K562 (cell line): Measurements from ENCODE around the gene BAG1. TPM values are rescaled to one million over a fixed set of nuclear protein-coding genes. Genes with fewer than 3 reads are reported as not detected.

Source experiments
- ARID1B ChIP-seq: fragments of 450-650 bp; IDR thresholded peaks from 2 replicates; pipeline ENCODE4 v1.6.1; 2016; ENCODE audit warnings: antibody characterized with exemption, mild to moderate bottlenecking, inconsistent platforms
- BRF2 ChIP-seq: IDR thresholded peaks from 3 replicates; pipeline ENCODE4 v1.6.1; 2011; ENCODE audit warnings: borderline replicate concordance, mild to moderate bottlenecking; ENCODE audit not compliant: insufficient read length, insufficient read depth
- CBX1 ChIP-seq: sonication (generic); IDR thresholded peaks from 2 replicates; pipeline ENCODE4 v1.6.1; 2016; ENCODE audit warnings: antibody characterized with exemption, low read depth, mild to moderate bottlenecking
- E2F4 ChIP-seq: sonication (generic); formaldehyde crosslinking; IDR thresholded peaks from 2 replicates; pipeline ENCODE4 v1.8.0; 2022; ENCODE audit warnings: mild to moderate bottlenecking, low read depth, missing genetic modification reagents
- E4F1 ChIP-seq: fragments of 250-450 bp; sonication (Bioruptor Pico); IDR thresholded peaks from 2 replicates; pipeline ENCODE4 v1.5.0; 2021; ENCODE audit warnings: mild to moderate bottlenecking, borderline replicate concordance
- ESRRB ChIP-seq: fragments of 250-450 bp; sonication (Bioruptor Pico); IDR thresholded peaks from 2 replicates; pipeline ENCODE4 v1.5.0; 2020; ENCODE audit warnings: mild to moderate bottlenecking, moderate library complexity, borderline replicate concordance
- IRF2 ChIP-seq: sonication (generic); formaldehyde crosslinking; IDR thresholded peaks from 2 replicates; pipeline ENCODE4 v1.8.1; 2022; ENCODE audit warnings: mild to moderate bottlenecking, missing genetic modification reagents
- KAT8 ChIP-seq: fragments of 450-650 bp; IDR thresholded peaks from 2 replicates; pipeline ENCODE4 v1.6.1; 2016; ENCODE audit warnings: low read depth, mild to moderate bottlenecking
- MAFF ChIP-seq: IDR thresholded peaks from 2 replicates; pipeline ENCODE4 v1.6.1; 2012; ENCODE audit warnings: low read length, improper control_type of control experiment
- POLR2A ChIP-seq: fragments of 450-650 bp; conservative IDR thresholded peaks from 2 replicates; pipeline ENCODE4 v1.6.1; 2016
- POLR3G ChIP-seq: IDR thresholded peaks from 2 replicates; pipeline ENCODE4 v1.6.1; 2011; ENCODE audit not compliant: insufficient read length, insufficient replicate concordance; ENCODE audit errors: extremely low read depth
- SETDB1 ChIP-seq: IDR thresholded peaks from one replicate; pipeline ENCODE4 v1.6.1; 2012; ENCODE audit warnings: low read length, control low read depth, inconsistent platforms
- SMAD1 ChIP-seq: fragments of 150-350 bp; IDR thresholded peaks from 2 replicates; pipeline ENCODE4 v1.6.1; 2014; ENCODE audit warnings: low read length, low read depth; ENCODE audit not compliant: partially characterized antibody
- SNAPC5 ChIP-seq: fragments of 250-450 bp; sonication (Bioruptor Pico); IDR thresholded peaks from 2 replicates; pipeline ENCODE4 v1.8.0; 2021; ENCODE audit warnings: moderate library complexity, mild to moderate bottlenecking, inconsistent platforms
- SREBF1 ChIP-seq: fragments of 150-350 bp; IDR thresholded peaks from 2 replicates; pipeline ENCODE4 v1.6.1; 2014; ENCODE audit warnings: antibody characterized with exemption, low read depth, low read length, borderline replicate concordance
- STAG1 ChIP-seq: sonication (generic); formaldehyde crosslinking; IDR thresholded peaks from 2 replicates; pipeline ENCODE4 v1.5.0; 2020; ENCODE audit warnings: missing genetic modification reagents, borderline replicate concordance
- TCF7L2 ChIP-seq: fragments of 150-350 bp; IDR thresholded peaks from 2 replicates; pipeline ENCODE4 v1.6.1; 2016; ENCODE audit warnings: low read depth, mild to moderate bottlenecking, low read length, moderate library complexity
- TEAD1 ChIP-seq, 2 experiments: fragments of 450-650 bp in 1 of 2; sonication (generic) in 1 of 2; formaldehyde crosslinking; IDR thresholded peaks; 2 replicates each; pipeline versions ENCODE4 v1.4.0 to v1.8.0; 2020 to 2022; ENCODE audit warnings: mild to moderate bottlenecking in 2 of 2, missing genetic modification reagents in 1 of 2
- TFAP4 ChIP-seq: sonication (generic); formaldehyde crosslinking; IDR thresholded peaks from 2 replicates; pipeline ENCODE4 v1.8.0; 2022; ENCODE audit warnings: missing genetic modification reagents, mild to moderate bottlenecking, moderate library complexity, borderline replicate concordance
- THAP7 ChIP-seq: fragments of 250-450 bp; sonication (Bioruptor Pico); IDR thresholded peaks from 2 replicates; pipeline ENCODE4 v1.5.0; 2021
- U2AF1 ChIP-seq: fragments of 200-400 bp; formaldehyde crosslinking; optimal IDR thresholded peaks from 2 replicates; pipeline ENCODE3; 2017; ENCODE audit warnings: mild to moderate bottlenecking, low read depth, low read length, moderate library complexity
- U2AF2 ChIP-seq: fragments of 200-400 bp; formaldehyde crosslinking; optimal IDR thresholded peaks from 2 replicates; pipeline ENCODE3; 2017; ENCODE audit warnings: low read depth, mild to moderate bottlenecking, low read length
- ZNF586 ChIP-seq: fragments of 450-650 bp; formaldehyde crosslinking; conservative IDR thresholded peaks from 2 replicates; pipeline ENCODE4 v1.4.0; 2020; ENCODE audit warnings: mild to moderate bottlenecking, moderate library complexity
- ZNF695 ChIP-seq: fragments of 450-650 bp; formaldehyde crosslinking; IDR thresholded peaks from 2 replicates; pipeline ENCODE4 v1.4.0; 2020; ENCODE audit warnings: mild to moderate bottlenecking, moderate library complexity
- ZNF785 ChIP-seq: fragments of 250-450 bp; sonication (Bioruptor Pico); IDR thresholded peaks from 2 replicates; pipeline ENCODE4 v1.4.0; 2020; ENCODE audit warnings: mild to moderate bottlenecking
- polyA plus RNA-seq, 8 experiments: library from polyadenylated mRNA; depleted of rRNA in 4 of 8; stranded (reverse) in 5 of 8; unstranded in 3 of 8; fragments of >200 nt; fragmentation: Nextera tagmentation in 2 of 8; fragmentation: Illumina TruSeq in 1 of 8; extraction: Ambion mirVana in 2 of 8; extraction: Trizol in 1 of 8; gene quantifications; 2 replicates each; pipeline versions ENCODE4 v1.2.1 to v1.2.3, GENCODE V29; 2011 to 2014; ENCODE audit warnings: inconsistent platforms in 1 of 8, missing spikeins in 1 of 8
- total RNA-seq, 7 experiments: library from RNA; depleted of rRNA in 6 of 7; stranded (reverse); fragments of >200 nt in 6 of 7; fragmentation: Illumina TruSeq in 2 of 7; extraction: Trizol in 2 of 7; gene quantifications; 2 replicates each; pipeline versions ENCODE4 v1.2.1 to v1.2.3, GENCODE V29; 2011 to 2021; ENCODE audit warnings: low replicate concordance in 1 of 7

BAG1 gene
- total and polyA plus RNA-seq, 9 of the 15 experiments (the other 6 are each of a cell fraction or from before 2014, with no cell fraction given): 9.7 to 106 (median 56.9) TPM

- TF ChIP-seq IRF2 (CRISPR knock-in tag): no peak
- no peak for TF ChIP-seq KAT8
- no peak for TF ChIP-seq SNAPC5 (CRISPR knock-in tag)
- no peak for TF ChIP-seq U2AF1
- peak; percentile 97 for TF ChIP-seq ARID1B
- TF ChIP-seq MAFF: no peak
- peak; percentile 74 for TF ChIP-seq SMAD1
- TF ChIP-seq TCF7L2: no peak
- no peak for TF ChIP-seq E4F1
- TF ChIP-seq BRF2: no peak
- TF ChIP-seq THAP7 (CRISPR knock-in tag): no peak
- no peak for TF ChIP-seq U2AF2
- no peak for TF ChIP-seq E2F4 (CRISPR knock-in tag)
- TF ChIP-seq CBX1: no peak
- no peak for TF ChIP-seq ESRRB (CRISPR knock-in tag)
- no peak for TF ChIP-seq ZNF785 (CRISPR knock-in tag)
- no peak for TF ChIP-seq POLR3G
- TF ChIP-seq TFAP4 (CRISPR knock-in tag): peak; percentile 78
- no peak for TF ChIP-seq SREBF1
- peak in 1 of 2 experiments; percentile 59; a peak in 1 of 4 replicates for TF ChIP-seq TEAD1 (CRISPR knock-in tag; IDR thresholded peaks at IDR 0.05)
- no peak for TF ChIP-seq ZNF586
- no peak for TF ChIP-seq STAG1 (CRISPR knock-in tag)
- TF ChIP-seq SETDB1: no peak
- no peak for TF ChIP-seq POLR2A
- TF ChIP-seq ZNF695: no peak
These were observed 24.6 kb downstream of the BAG1 start, which contains the start of gene SPINK4 (continued) for GRCh38 chr9:33239921-33240320.
